ENCODE results near the gene RAB3GAP2.
A peak's percentile ranks its signal among the peaks of the same experiment; 100 is the strongest.
"Not testable (repeated sequence)": the region's sequence is repeated elsewhere in the genome, so short reads cannot be mapped to it uniquely, and the experiment has no call there.

The RAB3GAP2 gene

DNA sequence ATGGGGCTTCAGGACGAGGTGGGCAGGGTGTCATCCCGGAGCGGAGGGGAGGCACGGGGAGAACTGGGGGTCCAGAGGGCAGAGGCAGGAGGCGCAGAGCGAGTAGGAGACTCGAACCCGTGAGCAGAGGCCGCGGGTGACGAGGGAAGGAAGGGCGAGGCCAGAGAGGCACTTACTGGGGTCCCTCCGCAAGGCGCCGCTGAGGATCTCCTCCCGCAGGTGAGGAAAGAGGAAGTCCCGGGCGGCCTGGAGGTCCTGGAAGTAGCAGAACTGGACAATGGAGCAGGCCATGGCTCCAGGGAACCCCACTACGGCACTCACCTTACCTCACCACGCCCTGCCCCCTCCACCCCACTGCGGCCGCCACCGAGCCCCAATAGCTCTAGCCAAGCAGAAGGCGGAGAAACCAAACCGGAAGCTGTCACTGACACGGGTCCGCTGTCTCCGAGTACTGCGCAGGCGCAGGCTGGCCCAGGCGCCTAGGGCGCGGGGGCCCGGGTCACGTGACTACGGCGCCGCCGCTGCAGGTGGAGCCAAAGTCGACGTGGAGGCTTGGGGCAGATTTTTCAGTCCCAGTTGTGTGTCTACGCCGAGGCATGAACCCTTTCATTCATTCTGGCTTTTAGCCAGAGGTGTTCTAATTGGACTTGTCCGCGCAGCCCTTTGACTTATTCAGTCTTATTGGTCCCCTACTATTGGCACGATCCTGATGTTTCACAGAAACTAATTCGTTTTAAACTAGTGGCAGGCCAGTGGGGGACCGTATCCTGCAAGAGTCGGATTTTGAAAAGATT, at the start of gene RAB3GAP2:
Gene RAB3GAP2, minus strand, starts transcription at position 407 of the 794 bp plus-strand sequence. Its CDS starts 116 bp downstream, at position 291.
- DNase-seq, result peak; percentile 95

GRCh38 chr1:220321758-220322157, 49.5 kb upstream of the RAB3GAP2 start:
- DNase-seq, result no peak

- no peak for DNase-seq
These were observed 48.5 kb upstream of the RAB3GAP2 start for GRCh38 chr1:220320709-220321108.

GRCh38 chr1:220318673-220319072, 46.4 kb upstream of the RAB3GAP2 start:
- no peak for DNase-seq

DNA sequence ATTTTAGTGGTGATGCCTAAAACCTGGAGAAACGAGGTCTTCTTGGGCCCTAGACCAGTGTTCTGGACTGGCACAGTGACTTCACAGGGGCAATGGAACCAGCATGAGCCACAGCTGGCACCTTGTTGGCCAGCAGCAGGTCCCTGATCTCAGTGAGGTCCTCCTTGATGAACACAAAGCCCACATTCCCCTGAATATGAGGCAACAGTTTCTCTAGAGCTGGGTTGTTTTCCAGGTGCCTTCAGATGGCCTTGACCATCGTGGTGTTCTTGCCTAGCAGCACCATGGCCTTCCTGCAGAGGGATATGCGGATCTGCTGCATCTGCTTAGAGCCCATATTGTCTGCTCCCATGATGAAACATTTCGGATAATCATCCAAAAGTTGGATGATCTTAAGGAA, 44.9 kb upstream of the RAB3GAP2 start:
- no peak for DNase-seq

GRCh38 chr1:220316305-220316704, 44.1 kb upstream of the RAB3GAP2 start:
- DNase-seq, result no peak

DNA sequence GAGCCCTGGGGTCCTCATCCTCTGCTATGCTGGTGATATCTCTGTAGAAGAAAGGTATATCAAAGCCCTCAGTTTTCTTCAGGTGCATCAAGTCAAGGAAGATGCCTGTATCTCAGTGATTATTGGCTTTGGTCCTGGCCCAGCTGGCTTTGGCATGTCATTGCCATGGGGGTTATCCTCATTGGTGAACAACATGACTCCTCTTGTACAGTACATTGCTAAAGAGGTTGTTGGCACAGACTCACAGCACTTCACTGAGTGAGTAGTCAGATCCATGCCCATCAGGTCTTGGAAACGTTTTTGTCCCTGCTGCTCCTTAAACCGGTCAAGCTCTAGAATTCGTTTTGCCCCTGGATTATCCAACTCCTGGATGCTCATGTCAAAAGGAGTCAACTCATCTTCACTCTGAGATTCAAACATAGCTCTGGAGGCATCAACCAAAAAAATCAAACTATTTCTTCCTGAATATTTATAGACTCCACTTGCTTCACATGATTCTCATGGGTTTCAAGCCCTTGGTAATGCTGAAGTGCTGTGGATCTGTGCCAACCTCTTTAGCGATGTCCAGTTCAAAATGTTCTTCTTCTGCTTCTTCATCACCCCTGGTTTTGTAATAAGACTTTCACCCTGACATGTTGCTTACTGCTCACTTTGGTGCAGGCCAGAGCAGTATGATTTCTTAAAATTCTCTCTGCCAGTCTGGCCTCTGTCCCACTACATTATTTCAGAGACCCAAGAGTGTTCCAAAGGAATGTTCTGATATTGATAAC, 43.0 kb upstream of the RAB3GAP2 start:
- peak; percentile 31 for DNase-seq

- DNase-seq, result no peak
These were observed 41.3 kb upstream of the RAB3GAP2 start for GRCh38 chr1:220313576-220313975.

DNA sequence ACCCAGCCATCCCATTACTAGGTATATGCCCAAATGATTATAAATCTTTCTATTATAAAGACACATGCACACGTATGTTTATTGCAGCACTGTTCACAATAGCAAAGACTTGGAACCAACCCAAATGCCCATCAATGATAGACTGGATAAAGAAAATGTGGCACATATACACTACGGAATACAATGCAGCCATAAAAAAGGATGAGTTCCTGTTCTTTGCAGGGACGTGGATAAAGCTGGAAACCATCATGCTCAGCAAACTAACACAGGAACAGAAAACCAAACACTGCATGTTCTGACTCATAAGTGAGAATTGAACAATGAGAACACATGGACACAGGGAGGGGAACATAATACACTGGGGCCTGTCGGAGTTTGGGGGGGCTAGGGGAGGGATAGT, 37.9 kb upstream of the RAB3GAP2 start:
- DNase-seq, result not testable (repeated sequence)

DNA sequence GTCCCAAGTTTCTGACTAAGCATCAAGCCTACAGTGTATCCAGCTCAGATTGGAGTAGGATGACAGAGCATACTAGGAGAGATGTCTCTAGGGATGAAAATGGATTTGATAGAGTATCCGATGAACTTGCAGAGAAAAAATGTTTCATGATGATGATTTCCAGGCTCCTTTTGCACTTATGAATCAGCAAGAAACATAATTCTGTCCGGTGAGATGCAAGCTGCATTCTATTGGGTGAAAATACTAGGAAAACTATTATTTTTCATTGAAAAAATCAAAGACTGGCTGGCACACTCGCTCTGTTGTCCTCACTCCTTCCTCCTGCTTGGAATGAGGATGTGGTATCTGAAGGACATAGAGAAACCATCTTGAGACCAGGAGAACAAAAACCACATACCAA, 35.4 kb upstream of the RAB3GAP2 start:
- DNase-seq, result no peak

GRCh38 chr1:220306339-220306738, 34.1 kb upstream of the RAB3GAP2 start:
- no peak for DNase-seq

- no peak for DNase-seq
These were observed 31.6 kb upstream of the RAB3GAP2 start for GRCh38 chr1:220303871-220304270.

- no peak for DNase-seq
These were observed 29.4 kb upstream of the RAB3GAP2 start for GRCh38 chr1:220301630-220302029.

- DNase-seq, result no peak
These were observed 28.3 kb upstream of the RAB3GAP2 start for GRCh38 chr1:220300442-220301121.

- DNase-seq, result no peak
These were observed 27.1 kb upstream of the RAB3GAP2 start for GRCh38 chr1:220299337-220299736.

DNA sequence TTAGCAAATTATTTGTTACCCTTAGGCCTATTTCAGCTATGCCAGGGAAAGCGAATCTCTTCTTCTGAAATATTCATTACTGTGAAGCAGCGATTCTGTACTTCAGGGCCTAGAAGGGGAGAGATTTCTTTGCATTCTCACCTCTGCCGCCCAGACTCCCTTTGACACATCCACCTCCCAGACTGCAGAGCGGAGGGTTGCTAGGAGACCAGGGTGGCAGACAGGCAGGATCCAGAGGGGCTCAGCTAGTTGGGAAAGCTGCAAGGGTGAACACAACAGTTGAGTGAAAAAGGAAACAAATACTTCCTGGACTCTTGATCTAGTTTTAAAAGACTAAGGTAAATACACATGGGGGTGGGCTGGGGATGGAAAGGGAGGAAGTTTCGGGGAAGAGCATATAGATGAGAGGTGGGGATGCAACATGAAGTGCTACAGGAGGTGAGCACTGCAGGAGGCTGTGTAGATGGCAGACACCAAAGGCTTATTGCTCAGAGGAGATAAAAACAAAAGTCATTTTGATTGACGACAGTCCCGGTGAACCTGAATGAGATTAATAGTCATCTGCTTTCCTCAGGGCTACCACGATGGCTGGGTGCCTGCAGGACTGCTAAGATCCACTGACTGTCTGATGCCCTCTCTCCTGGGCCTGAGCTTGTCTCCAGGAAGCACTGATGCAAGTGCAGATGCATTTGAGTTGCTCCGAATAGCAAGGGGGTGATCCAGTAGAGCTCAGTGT, 26.4 kb upstream of the RAB3GAP2 start:
- DNase-seq, result no peak

GRCh38 chr1:220296981-220297380, 24.7 kb upstream of the RAB3GAP2 start:
- no peak for DNase-seq

- peak; percentile 31 for DNase-seq
These were observed 22.6 kb upstream of the RAB3GAP2 start for GRCh38 chr1:220294846-220295301.

DNA sequence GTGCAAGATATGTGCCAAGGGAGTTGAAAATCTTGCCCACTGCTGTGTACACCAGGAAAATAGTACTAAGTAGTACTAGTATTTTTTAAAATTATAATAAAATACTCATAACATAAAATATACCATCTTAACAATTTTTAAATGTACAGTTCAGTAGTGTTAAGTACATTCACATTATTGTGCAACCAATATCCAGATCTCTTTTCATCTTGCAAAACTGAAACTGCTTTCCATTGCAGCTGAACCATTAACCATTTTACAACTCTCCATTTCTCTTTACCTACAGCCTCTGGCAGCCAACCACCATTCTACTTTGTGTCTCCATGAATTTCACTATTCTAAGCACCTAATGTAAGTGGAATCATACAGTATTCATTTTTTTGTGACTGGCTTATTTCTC, 19.3 kb upstream of the RAB3GAP2 start:
- DNase-seq, result no peak

DNA sequence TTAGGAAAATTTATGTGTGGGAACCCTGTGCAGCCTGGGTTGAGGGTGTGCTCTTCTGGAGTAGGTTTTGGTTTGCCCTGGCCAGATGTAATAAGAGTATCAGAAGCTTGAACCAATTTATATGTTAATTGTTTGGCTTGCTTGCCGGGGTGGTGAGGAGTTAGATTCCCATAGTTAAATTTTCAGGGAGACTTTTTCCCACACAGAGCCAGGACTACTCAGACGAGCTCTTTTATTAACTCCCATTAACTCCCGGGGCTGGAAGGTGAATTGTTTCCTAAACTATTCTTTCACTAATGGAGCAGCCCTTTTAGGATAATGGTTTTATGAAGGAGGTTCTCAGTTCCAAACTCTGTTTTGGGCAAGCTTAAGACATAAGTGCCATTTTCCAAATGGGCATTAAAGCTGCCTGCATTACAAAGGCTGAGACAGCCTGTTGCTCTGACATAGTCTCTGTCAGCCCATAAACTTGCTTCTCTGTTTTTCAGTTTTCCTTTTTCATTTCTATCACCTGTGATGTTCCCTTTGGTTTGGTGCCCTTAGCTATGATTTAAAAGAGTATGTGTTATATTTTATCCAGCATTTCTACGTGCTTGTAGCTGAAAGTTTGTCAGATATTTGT, 18.0 kb upstream of the RAB3GAP2 start:
- no peak for DNase-seq

DNA sequence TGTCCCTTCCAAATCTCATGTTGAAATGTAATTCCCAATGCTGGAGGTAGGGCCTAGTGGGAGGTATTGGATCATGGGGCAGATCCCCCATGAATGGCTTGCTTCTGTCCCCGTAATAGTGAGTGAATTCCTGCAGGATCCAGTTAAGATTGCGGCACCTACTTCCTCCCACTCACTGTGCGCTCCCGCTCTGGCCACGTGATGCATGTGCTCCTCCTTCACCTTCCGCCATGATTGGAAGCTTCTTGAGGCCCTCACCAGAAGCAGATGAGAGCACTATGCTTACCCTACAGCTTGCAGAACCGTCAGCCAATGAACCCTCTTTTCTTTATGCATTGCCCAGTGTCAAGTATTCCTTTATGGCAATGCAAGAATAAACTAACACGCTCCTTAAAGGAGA, 14.9 kb upstream of the RAB3GAP2 start:
- DNase-seq, result no peak

- DNase-seq, result no peak
These were observed 11.4 kb upstream of the RAB3GAP2 start for GRCh38 chr1:220283625-220284024.

All from DMS79 (cell line).